Regular cardiac myocyte (primary cell): ENCODE data around the gene FOXL2NB. TPM values are rescaled to one million over a fixed set of nuclear protein-coding genes. Genes with fewer than 3 reads are reported as not detected.

ENCODE experiments used
- total RNA-seq: library from RNA; depleted of rRNA; stranded (reverse); fragments of >200 nt; gene quantifications from 2 replicates; pipeline ENCODE4 v1.2.3, GENCODE V29; 2014

The FOXL2NB gene
- under 0.01 TPM in 2 replicates for total RNA-seq

GRCh38 chr3:138946663-138947494 lies at the start of gene FOXL2NB, which contains the start of gene FOXL2:
TSS of gene FOXL2NB (plus strand) at chr3:138947217. CDS start at chr3:138947365, 148 bp downstream.
TSS of gene FOXL2 (minus strand) at chr3:138947137. CDS start at chr3:138946722, 415 bp downstream.

Other genes with a start within 250 kb of the FOXL2NB start
- 12.7 and 13.2 TPM in 2 replicates for gene PIK3CB, start 112.3 kb upstream of the FOXL2NB start, total RNA-seq
- gene FOXL2, start 80 bp upstream of the FOXL2NB start, total RNA-seq: under 0.01 and 0.19 TPM in 2 replicates
- not detected in 2 replicates for gene PRR23A, start 59.1 kb downstream of the FOXL2NB start, total RNA-seq
- not detected in 2 replicates for gene PRR23B, start 73.7 kb downstream of the FOXL2NB start, total RNA-seq
- gene PRR23C, start 97.7 kb downstream of the FOXL2NB start, total RNA-seq: not detected in 2 replicates